Prostate gland (tissue), 2 donors: ENCODE measurements around the gene PPP1R1B.

ENCODE experiments used
- CTCF ChIP-seq, 4 experiments: fragments of 200-600 bp in 2 of 4; fragments of 450-650 bp in 2 of 4; sonication (generic) in 2 of 4; IDR thresholded peaks; 1 replicate in 3 of 4; 2 replicates in 1 of 4; pipeline ENCODE4 v1.5.1; 2016 to 2019; ENCODE audit warnings: antibody characterized with exemption in 4 of 4, mild to moderate bottlenecking in 2 of 4, moderate library complexity in 2 of 4
- POLR2A ChIP-seq: fragments of 450-650 bp; IDR thresholded peaks from one replicate; pipeline ENCODE4 v1.6.1; 2016; ENCODE audit warnings: antibody characterized with exemption, mild to moderate bottlenecking

- no peak for TF ChIP-seq POLR2A
- TF ChIP-seq CTCF (IDR thresholded peaks at IDR 0.05), result no peak
These were observed 25.3 kb downstream of the PPP1R1B start for GRCh38 chr17:39651923-39652586.
